CD8-positive, alpha-beta memory T cell (primary cell): ENCODE data around the gene MATN1. TPM values are rescaled to one million over a fixed set of nuclear protein-coding genes. Genes with fewer than 3 reads are reported as not detected.

Experiments
- CTCF ChIA-PET: fragments of 350-600 bp; sonication (Branson Sonifier 250); formaldehyde crosslinking; loops from one replicate; lab custom pipeline; 2021; ENCODE audit warnings: antibody characterized with exemption; lab: Charles Lee
- POLR2A ChIA-PET: fragments of 350-600 bp; sonication (Branson Sonifier 250); formaldehyde crosslinking; loops from one replicate; lab custom pipeline; 2021; ENCODE audit warnings: antibody characterized with exemption; lab: Charles Lee
- DNase-seq, 5 donors: peaks; one replicate each; pipeline versions ENCODE4 v3.0.0 to v3.0.0-alpha.2; 2020 to 2022; ENCODE audit warnings: mixed read lengths in 1 of 5
- H3K27ac ChIP-seq: one replicate; pipeline ENCODE4 v1.7.0; 2013; ENCODE audit warnings: low read depth, mild to moderate bottlenecking, low read length, moderate library complexity
- H3K27me3 ChIP-seq: 2 replicates; pipeline ENCODE4 v1.7.0; 2013; ENCODE audit warnings: low read length, mild to moderate bottlenecking; ENCODE audit not compliant: insufficient read depth, poor library complexity, severe bottlenecking
- H3K36me3 ChIP-seq: 2 replicates; pipeline ENCODE4 v1.7.0; 2013; ENCODE audit warnings: mild to moderate bottlenecking, low read length, moderate library complexity; ENCODE audit not compliant: insufficient read depth
- H3K4me1 ChIP-seq: 2 replicates; pipeline ENCODE4 v1.7.0; 2013; ENCODE audit warnings: mild to moderate bottlenecking, low read length, moderate library complexity; ENCODE audit not compliant: insufficient read depth
- H3K4me3 ChIP-seq: 2 replicates; pipeline ENCODE4 v1.7.0; 2013; ENCODE audit warnings: mild to moderate bottlenecking, low read length
- H3K9me3 ChIP-seq: 2 replicates; pipeline ENCODE4 v1.7.0; 2013; ENCODE audit warnings: mild to moderate bottlenecking, low read length
- H3K27ac Mint-ChIP-seq, 8 donors: one replicate each; pipeline ENCODE4 v1.8.0; 2020 to 2021; ENCODE audit warnings: mixed read lengths in 8 of 8, mild to moderate bottlenecking in 6 of 8, inconsistent platforms in 3 of 8, moderate library complexity in 3 of 8
- H3K27me3 Mint-ChIP-seq, 2 donors: one replicate each; pipeline ENCODE4 v1.8.0; 2020 to 2021; ENCODE audit warnings: mixed read lengths in 2 of 2, mild to moderate bottlenecking in 1 of 2, moderate library complexity in 1 of 2
- H3K36me3 Mint-ChIP-seq, 3 donors: one replicate each; pipeline ENCODE4 v1.8.0; 2020 to 2021; ENCODE audit warnings: mixed read lengths in 3 of 3, inconsistent platforms in 1 of 3, mild to moderate bottlenecking in 1 of 3
- H3K4me1 Mint-ChIP-seq, 3 donors: one replicate each; pipeline ENCODE4 v1.8.0; 2020 to 2021; ENCODE audit warnings: mixed read lengths in 3 of 3, inconsistent platforms in 1 of 3, mild to moderate bottlenecking in 1 of 3
- H3K4me3 Mint-ChIP-seq, 7 donors: one replicate each; pipeline ENCODE4 v1.8.0; 2020 to 2021; ENCODE audit warnings: mixed read lengths in 7 of 7, mild to moderate bottlenecking in 6 of 7, moderate library complexity in 4 of 7, inconsistent platforms in 2 of 7
- H3K9me3 Mint-ChIP-seq, 5 donors: one replicate each; pipeline ENCODE4 v1.8.0; 2020 to 2022; ENCODE audit warnings: mixed read lengths in 5 of 5, mild to moderate bottlenecking in 3 of 5, moderate library complexity in 2 of 5, inconsistent platforms in 1 of 5
- polyA plus RNA-seq: library from polyadenylated mRNA; unstranded; fragments of 300-500 nt; fragmentation: Illumina TruSeq; gene quantifications from one replicate; pipeline ENCODE4 v1.2.3, GENCODE V29; 2021
- total RNA-seq, 2 experiments: library from RNA; stranded (reverse); gene quantifications; one replicate each; pipeline ENCODE4 v1.2.3, GENCODE V29; 2021

MATN1 gene
- total and polyA plus RNA-seq, 3 experiments from 2014 or later: 0.59 to 0.91 TPM; not detected in 1

DNA sequence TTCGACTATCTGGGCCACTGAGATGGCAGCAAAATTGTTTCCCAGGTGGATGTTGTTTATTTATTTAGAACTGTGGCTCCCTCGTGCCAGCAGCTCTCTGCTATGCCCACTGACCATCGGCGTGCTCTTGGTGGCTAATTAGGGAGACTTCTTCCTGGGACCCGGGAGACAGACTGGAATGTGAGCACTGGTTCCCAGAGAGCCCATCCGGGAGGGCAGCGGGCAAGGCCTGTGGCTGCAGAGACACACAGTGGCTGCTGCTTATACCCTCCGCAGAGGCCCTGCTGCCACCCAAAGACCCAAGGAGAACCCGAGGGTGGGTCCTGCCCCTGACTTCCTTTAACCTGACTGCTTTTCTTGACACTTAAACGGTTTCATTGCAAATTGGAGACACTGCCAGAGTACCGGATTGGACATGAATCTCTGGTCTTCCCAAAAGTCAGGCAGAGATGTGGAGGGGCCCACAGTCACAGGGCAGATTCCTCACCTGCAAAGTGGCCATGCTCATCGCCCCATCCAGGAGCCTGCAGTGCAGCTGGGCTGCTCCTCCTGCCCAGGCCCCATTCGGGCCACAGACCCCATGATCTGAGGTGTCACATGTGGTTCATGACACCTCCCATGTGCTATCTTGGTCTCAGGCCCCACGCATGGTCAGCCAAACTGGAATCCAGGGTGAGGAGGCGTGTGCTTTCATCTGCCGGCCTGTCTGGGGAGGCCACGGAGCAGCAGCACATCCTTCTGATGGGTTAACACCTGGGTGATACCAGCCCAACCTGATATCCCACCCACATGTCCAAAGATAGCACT lies 5.7 kb upstream of the MATN1 start:
- Mint-ChIP-seq H3K36me3 (peaks cover 0 to 52% (median 5%) of the 10 kb centered on the region in 3 donors), H3K27me3 (no peaks in the 10 kb centered on the region), H3K27ac (peak overlapping the region in 7 of 8 donors; percentile 15 to 85 (median 46)), H3K4me3 (no peak overlapping the region), H3K9me3 (no peaks in the 10 kb centered on the region), H3K4me1 (peaks cover 15 to 39% (median 21%) of the 10 kb centered on the region in 3 donors)
- CTCF ChIA-PET: interaction anchor here (1.4 to 19.6 kb wide), 8 partner anchors 9 to 72 kb away, joined by 3 to 525 read pairs (median 6); no protein-coding TSS in a partner anchor
- no peaks in the 10 kb centered on the region for H3K27me3 ChIP-seq
- POLR2A ChIA-PET: interaction anchor here (0.9 to 1.3 kb wide), 3 partner anchors 10 to 32 kb away, joined by 3 to 9 read pairs (median 4); no protein-coding TSS in a partner anchor
- no peak for DNase-seq
- H3K9me3 ChIP-seq: no peaks in the 10 kb centered on the region
- H3K36me3 ChIP-seq: peaks cover 24% of the 10 kb centered on the region
- H3K4me3 ChIP-seq: no peak overlapping the region
- peaks cover 23% of the 10 kb centered on the region for H3K4me1 ChIP-seq
- no peak overlapping the region for H3K27ac ChIP-seq

DNA sequence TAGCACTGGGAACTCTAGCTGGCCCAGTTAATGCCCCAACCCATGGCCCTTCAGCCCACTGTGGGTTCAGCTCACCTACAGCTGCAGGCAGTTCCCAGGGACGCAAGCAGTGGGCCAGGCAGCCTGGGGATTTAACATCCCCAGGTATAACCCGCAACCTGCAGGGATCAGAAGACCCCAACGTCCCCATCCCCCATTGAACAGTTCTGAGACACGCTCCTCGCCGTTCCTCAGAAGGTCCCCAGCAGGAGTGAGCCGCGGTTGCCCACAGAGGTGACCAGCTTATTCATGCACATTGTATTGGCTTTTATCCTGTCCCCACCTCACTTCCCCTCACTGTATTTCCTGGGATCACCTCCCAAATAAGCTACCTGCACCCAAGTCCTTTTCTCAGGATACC lies 5.0 kb upstream of the MATN1 start:
- Mint-ChIP-seq H3K4me1 (peaks cover 18 to 44% (median 24%) of the 10 kb centered on the region in 3 donors), H3K9me3 (no peaks in the 10 kb centered on the region), H3K27ac (peak overlapping the region in 4 of 8 donors; percentile 48 to 90 (median 78)), H3K36me3 (peaks cover 0 to 48% (median 3%) of the 10 kb centered on the region in 3 donors), H3K4me3 (no peak overlapping the region), H3K27me3 (no peaks in the 10 kb centered on the region)
- Histone ChIP-seq H3K36me3 (peaks cover 18% of the 10 kb centered on the region), H3K4me3 (no peak overlapping the region), H3K27ac (peak overlapping the region; percentile 20), H3K4me1 (peaks cover 23% of the 10 kb centered on the region), H3K9me3 (no peaks in the 10 kb centered on the region), H3K27me3 (no peaks in the 10 kb centered on the region)
- ChIA-PET POLR2A (interaction anchor here (0.9 kb wide), 1 partner anchor 13 kb away, joined by 3 read pairs; no protein-coding TSS in a partner anchor), CTCF (interaction anchor here (1.4 to 19.6 kb wide), 5 partner anchors 9 to 73 kb away, joined by 3 to 525 read pairs (median 4); no protein-coding TSS in a partner anchor)
- DNase-seq: no peak

DNA sequence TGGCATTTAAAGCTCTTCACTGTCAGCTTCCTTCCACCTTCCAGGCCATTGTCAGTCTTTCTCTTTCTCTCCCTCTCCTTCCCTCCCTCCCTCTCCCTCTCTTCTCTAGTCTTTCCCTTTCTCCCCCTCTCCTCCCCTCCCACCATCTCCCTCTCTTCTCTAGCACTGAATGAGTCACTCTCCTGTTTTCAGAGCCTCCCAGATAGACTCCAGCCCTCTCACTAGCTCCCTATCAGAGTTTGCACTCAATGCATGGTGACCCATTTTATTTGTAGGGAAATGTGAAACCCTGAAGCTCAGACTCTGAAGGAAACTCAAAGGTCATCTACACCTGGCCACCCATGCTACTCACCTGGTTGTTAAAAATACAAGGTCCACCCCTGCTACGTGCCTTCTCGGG lies 4.4 kb upstream of the MATN1 start:
- ChIA-PET CTCF (interaction anchor here (1.4 to 19.6 kb wide), 4 partner anchors 9 to 73 kb away, joined by 3 to 525 read pairs (median 11); no protein-coding TSS in a partner anchor), POLR2A (no interaction called here)
- H3K4me1 ChIP-seq: peaks cover 24% of the 10 kb centered on the region
- Mint-ChIP-seq H3K27ac (peak overlapping the region in 4 of 8 donors; percentile 48 to 90 (median 70)), H3K27me3 (no peaks in the 10 kb centered on the region), H3K9me3 (no peaks in the 10 kb centered on the region), H3K36me3 (peaks cover 0 to 46% (median 2%) of the 10 kb centered on the region in 3 donors), H3K4me3 (no peak overlapping the region), H3K4me1 (peaks cover 18 to 43% (median 24%) of the 10 kb centered on the region in 3 donors)
- H3K27me3 ChIP-seq: no peaks in the 10 kb centered on the region
- H3K36me3 ChIP-seq: peaks cover 16% of the 10 kb centered on the region
- DNase-seq: no peak
- no peak overlapping the region for H3K4me3 ChIP-seq
- no peaks in the 10 kb centered on the region for H3K9me3 ChIP-seq
- peak overlapping the region; percentile 20 for H3K27ac ChIP-seq

DNA sequence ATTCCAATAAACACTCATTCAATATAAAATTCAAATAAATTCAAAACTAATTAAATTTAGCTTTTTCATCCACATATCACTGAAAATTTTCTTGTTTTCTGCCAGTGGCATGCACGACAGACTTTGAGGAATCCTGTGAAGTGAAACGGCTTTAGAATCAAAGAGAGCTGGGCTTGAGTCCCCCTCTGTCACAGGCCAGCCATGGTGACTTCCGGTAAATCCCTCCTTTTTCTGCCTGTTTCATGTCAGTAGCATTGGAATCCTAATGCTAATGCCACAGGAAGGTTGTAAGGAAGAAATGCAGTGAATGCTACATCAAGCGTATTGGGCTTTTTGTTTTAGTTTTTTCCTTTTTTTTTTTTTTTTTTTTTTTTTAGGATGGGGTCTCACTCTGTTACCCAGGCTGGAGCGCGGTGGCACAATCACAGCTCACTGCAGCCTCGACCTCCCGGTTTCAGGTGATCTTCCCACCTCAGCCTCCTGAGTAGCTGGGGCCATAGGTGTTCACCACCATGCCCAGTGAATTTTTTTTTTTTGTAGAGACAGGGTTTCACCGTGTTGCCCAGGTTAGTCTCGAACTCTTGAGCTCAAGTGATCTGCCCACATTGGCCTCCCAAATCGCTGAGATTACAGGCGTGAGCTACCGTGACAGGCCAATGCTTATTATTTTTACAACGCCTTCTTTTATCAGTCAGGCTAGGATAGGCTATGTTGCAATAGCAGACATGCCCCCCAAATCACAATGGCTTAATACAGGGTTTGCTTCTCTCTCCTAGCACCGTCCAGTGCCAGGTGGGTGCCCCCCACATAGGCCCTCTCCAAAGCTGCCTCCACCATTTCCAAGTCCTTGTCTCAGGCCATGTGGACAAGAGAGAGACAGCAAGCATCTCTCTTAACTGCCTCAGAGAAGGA lies 3.6 kb upstream of the MATN1 start:
- ChIA-PET POLR2A (interaction anchor here (0.7 kb wide), 1 partner anchor 9 kb away, joined by 3 read pairs; no protein-coding TSS in a partner anchor), CTCF (interaction anchor here (1.5 to 19.6 kb wide), 4 partner anchors 8 to 56 kb away, joined by 3 to 525 read pairs (median 12); no protein-coding TSS in a partner anchor)
- H3K27me3 Mint-ChIP-seq: no peaks in the 10 kb centered on the region
- H3K9me3 Mint-ChIP-seq: no peaks in the 10 kb centered on the region
- Histone ChIP-seq H3K27ac (no peak overlapping the region), H3K36me3 (peaks cover 17% of the 10 kb centered on the region), H3K4me1 (peaks cover 24% of the 10 kb centered on the region), H3K9me3 (no peaks in the 10 kb centered on the region), H3K27me3 (no peaks in the 10 kb centered on the region), H3K4me3 (no peak overlapping the region)
- H3K36me3 Mint-ChIP-seq: peaks cover 0 to 47% (median 2%) of the 10 kb centered on the region in 3 donors
- no peak for DNase-seq
- H3K4me1 Mint-ChIP-seq: peaks cover 16 to 44% (median 24%) of the 10 kb centered on the region in 3 donors
- peak overlapping the region in 6 of 8 donors; percentile 29 to 76 (median 48) for H3K27ac Mint-ChIP-seq
- H3K4me3 Mint-ChIP-seq: no peak overlapping the region

DNA sequence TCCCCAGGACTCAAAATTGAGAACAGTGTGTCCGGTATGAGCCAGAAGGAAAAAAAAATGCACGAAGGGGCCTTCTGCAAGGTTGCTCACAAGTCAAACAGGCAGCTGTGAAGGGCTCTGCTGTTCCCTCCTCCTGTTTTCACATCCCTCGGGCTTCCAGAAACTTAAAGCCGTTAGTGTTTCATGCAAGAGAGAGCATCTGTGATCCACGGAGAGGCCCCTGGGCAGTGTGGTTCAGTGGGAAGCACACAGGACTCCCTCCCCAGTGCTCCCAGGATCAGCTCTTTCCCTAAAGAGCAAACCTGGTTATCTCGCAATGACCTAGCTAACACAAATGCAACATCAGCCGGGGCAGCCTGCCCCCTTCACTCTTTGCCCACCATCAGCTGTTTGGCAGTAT lies 2.9 kb upstream of the MATN1 start:
- H3K9me3 Mint-ChIP-seq: no peaks in the 10 kb centered on the region
- H3K9me3 ChIP-seq: no peaks in the 10 kb centered on the region
- H3K4me1 Mint-ChIP-seq: peaks cover 11 to 44% (median 17%) of the 10 kb centered on the region in 3 donors
- peaks cover 19% of the 10 kb centered on the region for H3K4me1 ChIP-seq
- no peak overlapping the region for H3K4me3 Mint-ChIP-seq
- no peak overlapping the region for H3K4me3 ChIP-seq
- H3K27me3 ChIP-seq: no peaks in the 10 kb centered on the region
- POLR2A ChIA-PET: interaction anchor here (0.5 kb wide), 1 partner anchor 9 kb away, joined by 3 read pairs; no protein-coding TSS in a partner anchor
- no peak overlapping the region for H3K27ac ChIP-seq
- peak overlapping the region in 2 of 8 donors; percentile 51 to 64 for H3K27ac Mint-ChIP-seq
- peaks cover 24% of the 10 kb centered on the region for H3K36me3 ChIP-seq
- CTCF ChIA-PET: interaction anchor here (2.1 to 19.6 kb wide), 2 partner anchors 35 to 56 kb away, joined by 5 to 525 read pairs; no protein-coding TSS in a partner anchor
- DNase-seq: no peak
- H3K27me3 Mint-ChIP-seq: no peaks in the 10 kb centered on the region
- H3K36me3 Mint-ChIP-seq: peaks cover 0 to 52% (median 2%) of the 10 kb centered on the region in 3 donors

DNA sequence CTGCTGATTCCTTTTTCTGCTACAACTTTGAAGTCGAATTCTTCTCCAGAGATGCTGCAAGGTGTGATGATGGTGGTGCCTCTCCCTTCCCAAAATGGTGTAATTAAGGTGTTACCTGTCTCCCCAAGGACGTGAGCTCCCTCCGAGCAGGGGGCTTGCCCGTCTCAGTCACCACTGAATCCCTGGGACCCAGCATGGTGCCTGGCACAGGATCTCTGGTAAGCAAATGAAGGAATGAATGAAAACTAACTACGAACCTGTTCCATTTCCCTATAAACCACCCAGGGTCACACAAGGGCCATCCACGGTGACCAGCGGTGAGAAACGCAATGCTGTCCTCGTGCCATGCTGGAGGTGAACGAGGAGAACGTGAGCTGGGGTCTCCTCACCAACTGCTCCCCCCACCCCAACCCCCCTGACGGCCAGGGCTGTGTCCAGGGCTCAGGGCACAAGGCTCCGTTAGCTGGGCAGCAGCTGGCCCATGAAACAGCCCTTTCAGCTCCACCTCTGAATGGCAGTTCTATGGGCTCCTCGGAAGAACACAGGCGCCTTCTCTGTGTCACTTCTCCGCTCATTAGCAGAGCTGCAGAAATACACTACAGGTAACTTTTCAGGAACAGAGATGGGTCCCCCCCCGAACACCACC lies 2.2 kb upstream of the MATN1 start:
- CTCF ChIA-PET: interaction anchor here (2.0 to 19.6 kb wide), 4 partner anchors 18 to 57 kb away, joined by 5 to 525 read pairs (median 8); partner anchors contain the start of gene LAPTM5
- Histone ChIP-seq H3K4me1 (peaks cover 13% of the 10 kb centered on the region), H3K36me3 (peaks cover 24% of the 10 kb centered on the region), H3K27me3 (no peaks in the 10 kb centered on the region), H3K27ac (no peak overlapping the region), H3K9me3 (no peaks in the 10 kb centered on the region), H3K4me3 (no peak overlapping the region)
- Mint-ChIP-seq H3K36me3 (peaks cover 0 to 51% (median 2%) of the 10 kb centered on the region in 3 donors), H3K27me3 (no peaks in the 10 kb centered on the region), H3K9me3 (no peaks in the 10 kb centered on the region), H3K27ac (peak overlapping the region in 6 of 8 donors; percentile 24 to 69 (median 47)), H3K4me1 (peaks cover 9 to 44% (median 15%) of the 10 kb centered on the region in 3 donors), H3K4me3 (no peak overlapping the region)
- DNase-seq: no peak
- POLR2A ChIA-PET: interaction anchor here (0.5 kb wide), 1 partner anchor 9 kb away, joined by 3 read pairs; no protein-coding TSS in a partner anchor
